Mesenteric fat pad (tissue), 1 donor: ENCODE data around the gene UBTD1. TPM values are rescaled to one million over a fixed set of nuclear protein-coding genes. Genes with fewer than 3 reads are reported as not detected.
A peak's percentile ranks its signal among the peaks of the same experiment; 100 is the strongest.

Experiments used
- DNase-seq: peaks from one replicate; pipeline ENCODE4 v3.0.0-alpha.2; 2020; ENCODE audit warnings: low spot score
- total RNA-seq: library from RNA; stranded (reverse); fragmentation: NEBNext Ultra II Directional; extraction: Animal tissue kit (Norgen Biotek cat#: 25700); gene quantifications from one replicate; pipeline ENCODE4 v1.2.1, GENCODE V29; 2021
- donor health status: DM: yes; HTN: yes; CAD: no.

The UBTD1 gene
- total RNA-seq, 1 donor from 2014 or later = 19.9 TPM

- no peak for DNase-seq
Measured at GRCh38 chr10:97482381-97482780, 16.3 kb upstream of the UBTD1 start.

- DNase-seq = peak; percentile 26
Measured at GRCh38 chr10:97483506-97483905, 15.2 kb upstream of the UBTD1 start.

- no peak for DNase-seq
Measured at GRCh38 chr10:97483921-97484320, 14.8 kb upstream of the UBTD1 start.

GRCh38 chr10:97485647-97486281, 13.0 kb upstream of the UBTD1 start:
- peak; percentile 9 for DNase-seq

- no peak for DNase-seq
Measured at GRCh38 chr10:97490592-97490991, 8.1 kb upstream of the UBTD1 start.

GRCh38 chr10:97494151-97494550, 4.6 kb upstream of the UBTD1 start:
- DNase-seq = no peak

- DNase-seq = no peak
Measured at GRCh38 chr10:97494863-97495506, 3.7 kb upstream of the UBTD1 start.

GRCh38 chr10:97497572-97498075, 1.1 kb upstream of the UBTD1 start:
- peak; percentile 94 for DNase-seq

GRCh38 chr10:97498076-97498840, 466 bp upstream of the UBTD1 start, which contains the start of gene MMS19:
Gene MMS19 (minus strand): TSS chr10:97498422. CDS start chr10:97498384, 38 bp downstream.
- peak; percentile 100 for DNase-seq

- DNase-seq = no peak
Measured at GRCh38 chr10:97499561-97500296, 1.0 kb downstream of the UBTD1 start.

GRCh38 chr10:97500297-97500575, 1.5 kb downstream of the UBTD1 start:
- DNase-seq = no peak

- DNase-seq = no peak
Measured at GRCh38 chr10:97502916-97503315, 4.2 kb downstream of the UBTD1 start.

- DNase-seq = no peak
Measured at GRCh38 chr10:97503406-97503805, 4.7 kb downstream of the UBTD1 start.

GRCh38 chr10:97505152-97505551, 6.4 kb downstream of the UBTD1 start:
- no peak for DNase-seq

- no peak for DNase-seq
Measured at GRCh38 chr10:97506199-97506991, 7.7 kb downstream of the UBTD1 start.

- no peak for DNase-seq
Measured at GRCh38 chr10:97508342-97508741, 9.6 kb downstream of the UBTD1 start.

GRCh38 chr10:97509120-97509680, 10.5 kb downstream of the UBTD1 start:
- no peak for DNase-seq

- no peak for DNase-seq
Measured at GRCh38 chr10:97510686-97511085, 12.0 kb downstream of the UBTD1 start.

GRCh38 chr10:97511711-97512440, 13.2 kb downstream of the UBTD1 start:
- DNase-seq = no peak

GRCh38 chr10:97512993-97513392, 14.3 kb downstream of the UBTD1 start:
- DNase-seq = no peak
